Activated CD8-positive, alpha-beta memory T cell treated with anti-CD3 and anti-CD28 coated beads for 24 hours (primary cell): ENCODE data around the gene CHRNA10.
A peak's percentile ranks its signal among the peaks of the same experiment; 100 is the strongest.

ENCODE experiments used
- DNase-seq: peaks from one replicate; pipeline ENCODE4 v3.0.0-alpha.2; 2020

CHRNA10 gene

DNA sequence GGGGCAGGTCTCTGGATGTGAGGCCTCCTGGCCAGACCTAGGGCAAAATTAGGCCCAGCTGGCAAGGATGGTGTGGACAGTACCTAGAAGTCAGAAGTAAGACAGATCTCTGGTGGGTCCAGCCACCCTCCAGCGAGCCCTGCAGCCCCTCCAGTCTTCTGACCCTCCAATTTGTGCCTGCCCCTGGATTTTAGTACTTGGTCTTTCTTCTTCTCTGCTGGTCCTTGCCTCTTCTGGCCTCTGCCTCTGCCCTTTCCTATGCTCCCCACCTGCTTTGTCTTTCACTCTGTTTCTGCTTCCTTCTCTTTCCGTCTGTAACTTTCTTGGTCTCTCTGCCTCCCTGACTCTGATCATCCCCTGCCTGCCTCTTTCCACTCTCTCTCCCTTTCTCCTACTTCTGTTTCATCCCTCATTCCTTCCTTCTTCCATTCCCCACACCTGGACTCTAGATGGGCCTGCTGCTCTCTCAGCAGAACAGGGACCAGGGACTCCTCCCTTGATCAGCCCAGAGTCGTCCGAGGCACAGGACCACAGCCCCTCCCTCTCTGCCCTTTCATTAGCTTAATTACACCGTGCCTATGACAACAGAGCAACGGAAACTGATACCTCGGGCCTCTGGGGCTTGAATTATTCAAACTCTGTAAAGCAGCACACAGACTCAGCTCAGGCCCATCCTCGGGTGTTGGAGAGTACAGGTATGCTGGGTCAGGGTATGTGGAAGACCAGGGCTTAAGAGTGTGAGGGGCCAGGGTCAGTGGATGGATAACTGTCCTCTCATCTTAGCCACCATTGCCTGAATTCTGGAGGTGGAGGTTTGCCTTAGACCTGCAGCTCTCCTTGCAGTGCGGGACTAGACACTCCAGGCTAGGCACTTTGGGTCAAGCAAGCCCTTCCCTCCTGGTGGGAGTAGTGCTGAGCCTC, at the start of gene CHRNA10:
CHRNA10 (minus strand) TSS at position 51 of the 921 bp plus-strand sequence. CDS start 72 bp downstream, outside the sequence.
- no peak for DNase-seq

DNA sequence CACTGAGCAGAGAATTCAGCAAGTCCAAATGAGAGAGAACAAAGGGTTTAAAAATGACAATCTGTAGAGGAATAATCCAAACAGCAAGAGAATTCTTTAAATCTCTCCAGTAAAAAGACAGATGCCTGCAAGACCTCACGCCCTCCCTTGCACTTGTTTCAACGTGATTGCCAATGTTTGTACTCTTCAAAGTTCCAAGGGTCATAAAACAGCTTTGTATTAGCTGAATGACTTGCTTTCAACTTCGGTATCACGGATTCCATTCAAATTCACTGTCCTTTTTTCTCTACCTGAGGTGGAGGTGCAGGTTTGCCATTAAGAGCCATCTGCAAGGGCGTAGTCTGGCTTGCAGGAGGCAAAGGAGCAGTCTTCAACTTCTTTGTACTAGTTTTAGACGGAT, 41.1 kb upstream of the CHRNA10 start:
- no peak for DNase-seq

DNA sequence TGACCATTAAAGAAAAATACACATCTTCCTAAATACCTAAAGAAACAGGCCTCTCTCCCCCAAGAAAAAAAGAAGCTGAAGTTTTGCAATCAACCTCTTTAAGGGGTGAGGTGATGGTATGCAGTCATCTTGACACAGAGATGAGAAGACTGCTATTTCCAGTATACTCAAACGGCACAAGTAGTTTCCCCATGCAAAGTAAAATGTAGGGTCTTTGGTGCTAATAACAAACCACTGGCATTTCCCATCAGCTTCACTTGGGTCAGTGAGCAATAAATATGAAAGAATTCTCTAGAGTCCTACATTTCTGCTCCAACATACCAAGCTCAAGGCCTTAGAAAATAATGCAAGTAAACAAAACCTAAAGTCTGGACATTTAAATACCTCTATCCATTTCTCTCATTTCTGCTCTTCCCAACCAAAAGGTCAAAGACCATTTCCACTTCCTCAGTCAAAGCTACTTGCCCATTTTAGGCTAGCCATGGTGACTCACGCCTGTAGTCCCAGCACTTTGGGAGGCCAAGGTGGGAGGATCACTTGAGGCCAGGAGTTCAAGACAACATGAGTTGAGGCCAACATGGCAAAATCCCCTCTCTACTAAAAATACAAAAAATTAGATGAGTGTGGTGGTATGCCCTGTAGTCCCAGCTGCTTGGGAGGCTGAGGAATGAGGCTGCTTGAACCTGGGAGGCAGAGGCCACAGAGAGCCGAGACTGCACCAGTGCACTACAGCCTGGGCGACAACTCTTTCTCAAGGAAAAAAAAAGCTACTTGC, 39.5 kb upstream of the CHRNA10 start:
- DNase-seq = no peak

DNA sequence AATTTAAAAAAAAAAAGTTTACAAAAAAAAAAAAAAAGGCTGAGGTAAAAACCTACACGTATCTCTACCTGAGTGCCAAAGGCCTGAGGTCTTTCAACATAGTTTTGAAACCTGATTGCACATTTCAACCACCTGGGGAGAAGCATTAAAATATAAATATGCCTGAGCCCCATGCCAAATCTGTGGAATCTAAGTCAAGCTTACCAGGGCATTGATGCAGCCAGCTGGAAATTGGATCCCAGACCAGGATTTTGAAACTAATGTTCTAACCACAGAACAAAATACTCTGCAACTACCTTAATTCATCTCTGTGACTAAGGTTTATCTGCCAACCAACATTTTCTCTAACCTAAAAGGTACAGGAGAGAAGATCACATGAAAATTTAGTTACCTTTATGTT, 38.8 kb upstream of the CHRNA10 start:
- no peak for DNase-seq

- DNase-seq = no peak
Measured at GRCh38 chr11:3707176-3707575, 36.0 kb upstream of the CHRNA10 start.

GRCh38 chr11:3703383-3703782, 32.2 kb upstream of the CHRNA10 start:
- DNase-seq = no peak

- DNase-seq = no peak
Measured at GRCh38 chr11:3700910-3701309, 29.7 kb upstream of the CHRNA10 start.

- no peak for DNase-seq
Measured at GRCh38 chr11:3700410-3700809, 29.2 kb upstream of the CHRNA10 start.

DNA sequence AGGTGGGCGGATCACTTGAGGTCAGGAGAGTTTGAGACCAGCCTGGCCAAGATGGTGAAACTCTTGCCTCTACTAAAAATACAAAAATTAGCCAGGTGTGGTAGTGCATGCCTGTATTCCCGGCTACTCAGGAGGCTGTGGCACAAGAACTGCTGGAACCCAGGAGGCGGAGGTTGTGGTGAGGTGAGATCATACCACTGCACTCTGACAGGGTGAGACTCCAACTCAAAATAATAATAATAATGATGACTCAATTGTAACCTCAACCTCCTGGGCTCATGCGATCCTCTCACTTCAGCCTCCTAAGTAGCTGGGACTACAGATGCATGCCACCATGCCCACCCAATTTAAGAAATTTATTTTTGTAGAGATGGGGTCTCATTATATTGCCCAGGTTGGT, 15.6 kb upstream of the CHRNA10 start:
- no peak for DNase-seq

DNA sequence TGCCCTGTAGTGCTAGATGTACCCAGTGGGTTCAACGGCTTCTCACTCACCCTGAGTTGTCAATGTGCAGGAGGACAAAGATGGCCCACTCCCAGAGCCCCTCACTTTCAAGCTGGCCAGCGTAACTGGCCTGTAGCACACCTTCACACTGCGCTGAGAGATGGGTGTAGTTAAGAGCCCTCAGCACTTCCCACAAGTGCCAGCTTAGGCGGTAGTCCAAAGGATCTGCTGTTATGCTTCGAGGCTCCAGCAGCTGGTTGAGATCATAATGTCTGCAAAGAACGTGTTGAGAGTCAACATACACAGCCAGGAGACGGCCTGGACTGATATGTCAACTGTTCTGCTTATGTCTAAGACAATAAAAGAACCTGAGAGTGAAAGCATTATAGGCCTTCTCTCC, 14.7 kb upstream of the CHRNA10 start:
- no peak for DNase-seq

DNA sequence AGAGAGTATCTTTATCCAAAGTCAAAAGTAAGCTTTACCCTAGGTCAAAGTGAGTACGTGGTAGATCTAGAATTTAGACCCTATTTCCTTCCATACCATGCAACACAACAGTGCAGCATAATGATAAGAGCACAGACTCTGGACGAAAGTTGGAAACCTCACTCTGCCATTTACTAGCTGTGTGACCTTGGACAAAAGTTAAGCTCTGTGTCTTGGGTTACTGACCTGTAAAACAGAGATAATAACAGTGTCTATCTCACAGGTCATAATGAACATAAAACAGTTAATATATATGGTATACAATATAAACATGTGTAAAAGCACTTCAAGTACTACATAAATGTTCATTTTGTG, 13.6 kb upstream of the CHRNA10 start:
- no peak for DNase-seq

DNA sequence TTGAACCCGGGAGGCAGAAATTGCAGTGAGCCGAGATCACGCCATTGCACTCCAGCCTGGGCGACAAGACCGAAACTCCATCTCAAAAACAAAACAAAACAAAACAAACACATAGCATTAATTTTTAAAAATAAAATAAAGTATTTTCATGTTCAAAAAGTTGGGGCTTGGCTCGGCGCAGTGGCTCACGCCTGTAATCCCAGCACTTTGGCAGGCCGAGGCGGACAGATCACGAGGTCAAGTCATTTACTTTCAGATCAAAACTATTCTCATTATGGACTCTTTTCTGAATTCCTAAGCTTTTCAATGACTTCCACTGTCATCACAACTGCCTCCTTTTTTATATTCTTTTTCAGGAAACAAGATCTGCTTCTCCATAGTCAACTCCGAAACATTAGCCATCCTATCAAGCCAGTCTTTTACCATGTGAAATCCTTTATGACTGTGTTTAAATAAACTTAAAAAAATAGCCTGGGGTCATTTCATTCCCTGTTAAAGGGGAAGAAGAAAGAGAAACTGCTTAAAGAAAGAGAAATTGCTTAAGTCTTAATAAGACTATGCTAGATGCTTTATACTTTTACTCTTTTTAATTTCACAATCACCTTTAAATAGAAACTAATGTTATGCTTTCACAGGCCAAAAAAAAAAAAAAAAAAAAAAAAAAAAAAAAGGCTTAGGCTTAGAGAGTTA, 13.1 kb upstream of the CHRNA10 start:
- DNase-seq = no peak

GRCh38 chr11:3683039-3683438, 11.9 kb upstream of the CHRNA10 start:
- DNase-seq = no peak

DNA sequence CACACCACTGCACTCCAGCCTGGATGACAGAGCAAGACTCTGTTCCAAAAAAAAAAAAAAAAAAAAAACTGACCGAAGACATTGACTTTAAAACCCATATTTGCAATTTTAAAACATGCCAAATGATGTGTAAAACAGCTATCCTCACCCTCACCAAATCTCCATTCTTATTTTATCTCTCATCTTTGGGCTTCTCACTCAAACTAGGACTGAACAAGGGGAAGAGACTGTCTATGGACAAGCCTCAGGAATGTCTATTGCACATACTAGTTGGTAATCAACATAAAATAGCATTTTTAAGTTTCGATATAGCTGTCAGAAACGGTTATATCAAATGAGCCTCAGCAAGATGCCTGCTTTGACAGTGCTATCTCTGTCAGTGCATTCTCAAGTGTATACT, 7.9 kb upstream of the CHRNA10 start:
- DNase-seq = no peak

- DNase-seq = peak; percentile 33
Measured at GRCh38 chr11:3675971-3676370, 4.8 kb upstream of the CHRNA10 start.

GRCh38 chr11:3674189-3674588, 3.0 kb upstream of the CHRNA10 start:
- no peak for DNase-seq

DNA sequence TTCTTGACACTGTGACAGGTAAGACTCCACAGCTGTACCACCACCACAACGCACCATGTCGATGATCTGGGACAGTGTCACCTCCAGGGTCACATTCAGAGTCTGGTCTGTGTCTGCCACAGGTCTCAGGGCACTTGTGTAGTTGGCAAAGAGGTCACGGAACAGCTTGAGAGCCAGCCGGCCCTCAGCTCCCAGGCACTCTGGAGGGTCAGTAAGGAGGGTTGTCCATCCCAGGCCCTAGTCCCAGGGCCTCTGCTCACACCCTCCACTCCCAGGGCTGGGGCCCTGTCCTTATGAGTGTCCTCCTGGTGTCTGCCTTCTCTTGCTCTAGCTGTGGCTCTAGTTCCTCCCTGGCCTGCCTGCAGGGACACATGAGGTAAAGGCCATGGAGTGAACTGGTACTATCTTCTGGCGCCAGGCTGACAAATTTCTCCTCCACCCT, 1.4 kb downstream of the CHRNA10 start:
- no peak for DNase-seq

- DNase-seq = no peak
Measured at GRCh38 chr11:3669128-3669527, 2.1 kb downstream of the CHRNA10 start.

DNA sequence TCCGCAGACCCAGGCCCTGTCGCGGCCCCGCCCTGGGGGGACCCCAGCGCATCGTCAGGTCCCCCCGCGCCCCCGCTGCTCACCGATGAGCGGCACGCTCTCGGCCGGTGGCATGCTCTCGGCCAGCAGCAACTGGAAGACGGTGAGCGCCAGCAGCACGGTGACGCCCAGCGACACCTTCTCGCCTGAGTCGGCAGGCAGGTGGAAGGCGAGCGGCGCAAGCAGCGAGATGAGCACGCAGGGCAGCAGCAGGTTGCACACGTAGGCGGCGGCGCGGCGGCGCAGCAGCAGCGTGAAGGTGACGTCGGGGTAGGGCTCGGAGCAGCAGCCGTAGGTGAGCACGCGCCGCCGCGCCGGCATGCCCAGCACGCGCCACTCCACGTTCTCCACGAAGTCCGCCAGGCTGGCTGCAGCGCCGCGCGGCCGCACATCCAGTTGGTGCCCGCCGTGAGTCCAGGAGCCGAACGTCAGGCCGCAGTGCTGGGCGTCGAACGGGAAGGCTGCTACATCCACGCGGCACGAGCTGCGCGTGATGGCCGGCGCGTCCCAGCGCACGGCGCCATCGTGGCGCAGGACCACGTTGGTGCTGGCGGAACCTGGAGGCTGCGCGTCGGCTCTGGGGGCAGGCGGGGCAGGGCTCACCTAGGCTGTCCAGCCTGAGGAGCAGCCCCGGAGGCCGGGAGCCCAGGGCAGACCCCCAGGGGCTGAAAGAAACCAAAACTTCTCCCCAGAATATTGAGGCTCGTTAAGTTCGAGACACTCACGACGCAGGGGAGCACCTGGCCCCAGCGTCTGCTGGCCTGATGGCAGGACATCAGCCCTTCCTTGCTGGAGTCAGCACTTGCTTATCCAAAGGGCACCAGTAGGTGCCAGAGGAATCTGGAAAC, 3.8 kb downstream of the CHRNA10 start:
- peak; percentile 42 for DNase-seq

DNA sequence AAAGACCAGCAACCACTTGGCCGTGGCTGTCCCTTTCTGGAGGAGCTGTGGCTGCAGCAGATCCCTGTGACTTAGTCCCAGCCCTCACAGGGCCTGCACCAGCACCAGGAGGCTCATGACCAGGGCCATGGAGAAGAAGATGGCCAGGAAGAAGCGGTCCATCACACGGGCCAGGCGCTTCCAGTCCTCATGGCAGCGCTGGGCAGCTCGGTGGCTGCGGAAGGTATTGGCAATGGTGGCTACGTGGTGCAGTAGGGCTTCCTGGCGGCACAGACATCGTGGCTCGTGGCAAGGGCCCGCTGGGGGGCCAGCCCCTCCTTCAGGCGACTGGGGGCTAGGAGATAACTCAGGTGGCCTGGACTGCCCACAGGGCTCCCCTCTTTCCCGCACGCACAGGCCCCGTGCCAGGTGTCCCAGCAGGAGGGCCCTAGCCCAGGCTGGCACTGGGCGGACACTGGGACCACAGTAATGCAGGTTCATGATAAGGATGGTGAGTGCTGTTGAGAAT, 5.1 kb downstream of the CHRNA10 start:
- peak; percentile 41 for DNase-seq

DNA sequence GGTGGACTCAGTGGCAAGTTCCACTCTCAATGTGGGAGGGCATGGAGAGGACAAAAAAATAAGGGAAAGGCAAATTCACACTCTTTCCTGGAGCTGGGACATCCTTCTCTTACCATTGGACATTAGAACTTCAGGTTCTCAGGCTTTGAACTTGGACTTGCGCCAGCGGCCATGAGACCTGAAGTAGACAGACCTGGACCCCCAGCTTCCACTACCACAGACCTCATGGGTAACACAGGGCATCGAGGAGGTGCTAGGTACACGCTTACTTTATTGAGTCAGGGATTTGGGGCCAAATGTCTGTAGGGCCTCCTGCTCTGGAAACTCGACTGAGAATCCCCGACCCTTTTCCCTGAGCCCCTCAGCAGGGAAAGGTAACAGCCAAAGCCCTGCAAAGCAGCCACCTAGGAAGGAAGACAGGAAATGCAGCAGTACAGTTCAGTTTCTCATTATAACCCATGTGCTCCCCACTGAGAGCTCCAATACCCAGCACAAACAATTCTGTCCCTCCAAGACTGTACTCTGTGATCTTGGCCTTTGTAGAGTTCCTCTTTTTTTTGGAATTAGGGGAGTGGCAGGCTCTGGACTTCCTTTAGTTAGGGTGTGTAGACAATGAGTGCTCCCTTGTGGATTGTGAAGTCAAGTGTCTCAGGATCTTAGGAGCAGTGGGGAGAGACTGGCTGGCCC, 5.7 kb downstream of the CHRNA10 start:
- peak; percentile 30 for DNase-seq
